Measurements from ENCODE around the gene RIPPLY3.
A peak's percentile ranks its signal among the peaks of the same experiment; 100 is the strongest.
"Not testable (repeated sequence)": the region's sequence is repeated elsewhere in the genome, so short reads cannot be mapped to it uniquely, and the experiment has no call there.

Gene RIPPLY3

DNA sequence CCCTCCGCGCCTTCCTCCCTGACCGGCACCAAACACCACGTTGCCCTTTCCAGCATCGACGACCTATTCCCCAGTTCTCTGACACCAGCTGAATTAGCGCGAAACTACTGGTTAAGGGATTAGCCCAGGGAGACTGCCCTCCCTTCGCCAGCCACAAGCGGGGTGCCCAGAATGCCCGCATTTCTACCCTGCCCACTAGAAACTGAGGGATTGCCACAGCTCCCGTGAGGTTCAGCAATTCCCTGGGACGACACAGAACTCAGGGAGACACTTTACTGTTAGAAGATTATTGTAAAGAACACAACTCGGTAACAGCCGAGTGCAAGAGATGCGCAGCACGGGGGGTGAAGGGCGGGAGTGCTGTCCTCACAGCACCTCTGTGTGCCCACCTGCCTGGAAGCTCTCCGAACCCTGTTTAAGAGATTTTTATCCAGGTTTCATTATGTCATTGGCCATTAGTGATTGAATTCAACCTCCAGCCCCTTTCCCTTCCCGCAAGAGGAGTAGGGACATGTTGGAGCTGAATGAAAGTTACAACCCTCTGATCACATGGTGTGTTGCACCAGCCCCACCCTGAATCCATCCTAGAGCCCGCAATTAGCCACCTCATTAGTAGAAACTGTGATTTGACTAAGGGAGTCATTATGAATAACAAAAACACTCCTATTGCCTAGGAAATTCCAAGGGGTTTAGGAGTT, 15.8 kb upstream of the RIPPLY3 start:
- peak overlapping the region; percentile 54 for H3K4me3 ChIP-seq (ENCODE audit: insufficient read length, low read depth)
- H3K27me3 ChIP-seq (ENCODE audit: insufficient read depth, insufficient read length), result peaks cover 4% of the 10 kb centered on the region
- 0 out of 2 replicates have a peak, but pooled peaks cover 4% of the 10 kb centered on the region for H3K9me3 ChIP-seq (ENCODE audit: insufficient read depth, low read length)
- DNase-seq (ENCODE audit: low read depth, low spot score), result no peak
- TF ChIP-seq YY1 (IDR thresholded peaks at IDR 0.05; ENCODE audit: insufficient read depth, insufficient read length), result no peak
- H3K4me1 ChIP-seq (ENCODE audit: insufficient read depth, insufficient read length), result peaks cover 6% of the 10 kb centered on the region
- no peaks in the 10 kb centered on the region for H3K36me3 ChIP-seq (ENCODE audit: insufficient read depth, insufficient read length, low read length)
- H3K9ac ChIP-seq (ENCODE audit: insufficient read length, low read depth), result peak overlapping the region; percentile 87

DNA sequence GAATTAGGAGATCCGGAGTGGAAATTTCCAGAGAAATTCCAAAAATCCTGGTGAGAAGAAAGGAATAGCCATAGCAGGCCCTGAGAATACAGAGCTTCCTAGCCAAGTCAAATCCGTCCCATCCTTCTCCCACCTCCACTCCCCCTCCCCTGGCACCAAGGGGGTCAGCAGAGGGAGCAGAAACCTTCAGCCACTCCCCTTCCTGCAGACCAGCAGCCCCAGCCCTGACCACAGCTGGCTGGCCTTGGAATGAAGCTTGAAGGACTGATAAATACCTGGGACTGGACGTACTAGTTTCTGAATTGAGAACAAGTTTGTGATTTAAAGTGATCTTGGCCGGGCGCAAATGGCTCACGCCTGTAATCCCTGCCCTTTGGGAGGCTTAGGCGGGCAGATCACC, 13.8 kb upstream of the RIPPLY3 start:
- no peak for TF ChIP-seq ZNF274 (IDR thresholded peaks at IDR 0.05; ENCODE audit: low read depth, low read length)
- no peak for DNase-seq (ENCODE audit: low read depth, low spot score)
- H3K9ac ChIP-seq (ENCODE audit: insufficient read length, low read depth), result no peak overlapping the region

DNA sequence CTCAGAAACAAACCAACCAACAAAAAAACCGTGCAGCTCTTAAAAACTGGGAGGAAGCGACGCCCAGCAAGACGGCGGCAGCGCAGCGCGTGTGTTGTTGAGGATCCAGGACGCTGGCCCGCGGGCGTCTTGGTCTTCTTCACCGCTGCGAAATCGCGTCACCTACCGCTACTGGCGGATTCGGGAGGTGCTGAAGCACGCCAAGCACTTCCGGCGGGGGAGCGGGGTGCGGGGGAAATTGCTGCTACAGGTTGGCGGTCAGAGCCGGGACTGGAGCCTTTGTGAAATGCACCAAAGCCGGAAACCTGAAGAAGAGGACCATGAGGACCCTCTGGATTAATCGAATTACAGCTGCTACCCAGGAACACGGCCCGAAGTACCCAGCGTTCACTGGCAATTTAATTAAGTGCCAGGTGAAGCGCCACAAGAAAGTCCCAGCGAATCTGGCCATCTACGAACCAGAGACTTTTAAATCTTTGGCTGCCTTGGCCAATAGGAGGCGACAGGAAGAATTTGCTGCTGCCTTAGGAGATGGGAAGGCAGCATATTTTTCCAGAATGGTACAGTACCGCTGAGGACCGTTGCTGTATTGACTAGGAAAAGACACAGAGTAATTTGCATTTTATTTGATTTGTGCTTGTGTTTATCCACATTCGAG, 11.9 kb upstream of the RIPPLY3 start:
- Histone ChIP-seq H3K36me3 (ENCODE audit: insufficient read depth, insufficient read length, low read length) (no peaks in the 10 kb centered on the region), H3K4me3 (ENCODE audit: insufficient read length, low read depth) (no peak overlapping the region)
- TF ChIP-seq ZNF274 (IDR thresholded peaks at IDR 0.05; ENCODE audit: low read depth, low read length) (no peak), SUZ12 (IDR thresholded peaks at IDR 0.05; ENCODE audit: extremely low read depth, insufficient read depth, insufficient read length) (no peak), YY1 (IDR thresholded peaks at IDR 0.05; ENCODE audit: insufficient read depth, insufficient read length) (no peak)

More for the DNA sequence above, 13.8 kb upstream of the RIPPLY3 start:
- Histone ChIP-seq H3K36me3 (ENCODE audit: insufficient read depth, insufficient read length, low read length) (no peaks in the 10 kb centered on the region), H3K4me3 (ENCODE audit: insufficient read length, low read depth) (no peak overlapping the region), H3K4me1 (ENCODE audit: insufficient read depth, insufficient read length) (peaks cover 6% of the 10 kb centered on the region), H3K9me3 (ENCODE audit: insufficient read depth, low read length) (no peaks in the 10 kb centered on the region), H3K27me3 (ENCODE audit: insufficient read depth, insufficient read length) (peaks cover 4% of the 10 kb centered on the region)

DNA sequence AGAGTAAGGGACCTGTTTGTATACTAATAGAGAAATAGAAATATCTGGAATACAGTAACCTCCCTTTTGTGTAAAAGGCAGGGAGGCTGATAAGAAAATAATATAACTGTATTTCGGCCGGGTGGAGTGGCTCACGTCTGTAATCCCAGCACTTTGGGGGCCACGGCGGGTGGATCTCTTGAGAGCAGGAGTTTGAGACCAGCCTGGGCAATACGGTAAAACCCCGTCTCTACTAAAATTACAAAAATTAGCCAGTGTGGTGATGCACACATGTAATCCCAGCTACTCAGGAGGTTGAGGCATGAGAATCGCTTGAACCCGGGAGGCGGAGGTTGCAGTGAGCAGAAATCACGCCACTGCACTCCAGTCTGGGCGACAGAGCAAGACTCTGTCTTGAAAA, 11.2 kb upstream of the RIPPLY3 start:
- not testable (repeated sequence) for H3K4me3 ChIP-seq (ENCODE audit: insufficient read length, low read depth)

More for the DNA sequence above, 11.9 kb upstream of the RIPPLY3 start:
- H3K4me1 ChIP-seq (ENCODE audit: insufficient read depth, insufficient read length), result peaks cover 6% of the 10 kb centered on the region
- H3K27me3 ChIP-seq (ENCODE audit: insufficient read depth, insufficient read length), result peaks cover 4% of the 10 kb centered on the region
- H3K9me3 ChIP-seq (ENCODE audit: insufficient read depth, low read length), result no peaks in the 10 kb centered on the region
- DNase-seq (ENCODE audit: low read depth, low spot score), result no peak
- no peak overlapping the region for H3K9ac ChIP-seq (ENCODE audit: insufficient read length, low read depth)

DNA sequence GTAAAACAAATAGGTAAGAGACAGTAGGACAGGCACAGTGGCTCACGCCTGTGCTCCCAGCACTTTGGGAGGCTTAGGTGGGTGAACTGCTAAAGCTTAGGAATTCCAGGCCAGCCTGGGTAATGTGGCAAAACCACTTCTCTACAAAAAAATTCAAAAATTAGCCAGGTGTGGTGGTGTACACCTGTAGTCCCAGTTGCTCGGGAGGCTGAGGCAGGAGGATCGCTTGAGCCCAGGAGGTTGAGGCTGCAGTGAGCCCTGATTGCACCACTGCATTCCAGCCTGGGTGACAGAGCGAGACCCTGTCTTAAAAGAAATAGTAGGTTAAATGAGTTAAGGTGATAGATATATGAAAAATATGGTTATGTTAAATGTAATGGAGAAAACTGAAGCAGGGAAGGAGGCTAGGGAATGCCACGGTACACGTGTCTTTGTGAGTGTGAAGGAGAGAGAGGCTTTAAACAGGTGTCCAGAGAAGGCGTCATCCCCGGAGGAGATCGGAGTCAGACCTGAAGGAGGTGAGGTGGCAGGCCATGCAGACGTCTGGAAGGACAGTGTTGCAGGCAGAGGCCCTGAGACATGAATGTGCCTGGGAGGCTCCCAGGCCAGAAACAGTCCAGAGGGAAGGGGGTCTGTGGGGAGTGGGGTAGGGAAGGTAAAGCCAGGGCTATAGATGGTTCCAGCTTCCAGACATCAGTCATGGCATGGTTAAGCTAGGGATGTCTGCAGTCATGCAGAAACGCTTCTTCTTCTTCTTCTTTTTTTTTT, 7.2 kb upstream of the RIPPLY3 start:
- no peaks in the 10 kb centered on the region for H3K36me3 ChIP-seq (ENCODE audit: insufficient read depth, insufficient read length, low read length)
- no peaks in the 10 kb centered on the region for H3K9me3 ChIP-seq (ENCODE audit: insufficient read depth, low read length)
- no peak overlapping the region for H3K9ac ChIP-seq (ENCODE audit: insufficient read length, low read depth)
- no peaks in the 10 kb centered on the region for H3K4me1 ChIP-seq (ENCODE audit: insufficient read depth, insufficient read length)
- H3K4me3 ChIP-seq (ENCODE audit: insufficient read length, low read depth), result no peak overlapping the region
- TF ChIP-seq YY1 (IDR thresholded peaks at IDR 0.05; ENCODE audit: insufficient read depth, insufficient read length), result no peak
- no peak for TF ChIP-seq SUZ12 (IDR thresholded peaks at IDR 0.05; ENCODE audit: extremely low read depth, insufficient read depth, insufficient read length)
- TF ChIP-seq ZNF274 (IDR thresholded peaks at IDR 0.05; ENCODE audit: low read depth, low read length), result no peak
- DNase-seq (ENCODE audit: low read depth, low spot score), result no peak
- peaks cover 3% of the 10 kb centered on the region for H3K27me3 ChIP-seq (ENCODE audit: insufficient read depth, insufficient read length)

More for the DNA sequence above, 11.2 kb upstream of the RIPPLY3 start:
- not testable (repeated sequence) for H3K36me3 ChIP-seq (ENCODE audit: insufficient read depth, insufficient read length, low read length); H3K9me3 ChIP-seq (ENCODE audit: insufficient read depth, low read length); DNase-seq (ENCODE audit: low read depth, low spot score); H3K9ac ChIP-seq (ENCODE audit: insufficient read length, low read depth); H3K4me1 ChIP-seq (ENCODE audit: insufficient read depth, insufficient read length); H3K27me3 ChIP-seq (ENCODE audit: insufficient read depth, insufficient read length)

DNA sequence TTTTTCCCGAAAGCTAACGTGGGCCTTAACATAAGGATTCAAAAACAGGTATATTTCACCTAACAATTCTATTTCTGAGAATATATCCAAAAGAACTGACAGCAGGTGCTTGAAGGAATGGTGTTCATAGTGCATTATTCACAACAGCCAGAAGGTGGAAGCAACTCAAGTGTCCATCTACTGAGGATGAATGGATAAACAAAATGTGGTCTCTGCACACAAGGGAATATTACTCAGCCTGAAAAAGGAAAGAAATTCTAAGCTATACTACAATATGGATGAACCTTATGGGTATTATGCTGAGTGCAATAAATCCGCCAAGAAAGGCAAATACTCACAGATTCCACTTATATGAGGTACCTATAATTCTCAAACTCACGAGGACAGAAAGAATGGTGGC, 6.1 kb upstream of the RIPPLY3 start:
- H3K4me1 ChIP-seq (ENCODE audit: insufficient read depth, insufficient read length), result no peaks in the 10 kb centered on the region
- H3K36me3 ChIP-seq (ENCODE audit: insufficient read depth, insufficient read length, low read length), result no peaks in the 10 kb centered on the region
- TF ChIP-seq YY1 (IDR thresholded peaks at IDR 0.05; ENCODE audit: insufficient read depth, insufficient read length) (no peak), SUZ12 (IDR thresholded peaks at IDR 0.05; ENCODE audit: extremely low read depth, insufficient read depth, insufficient read length) (no peak), ZNF274 (IDR thresholded peaks at IDR 0.05; ENCODE audit: low read depth, low read length) (no peak)
- no peak overlapping the region for H3K9ac ChIP-seq (ENCODE audit: insufficient read length, low read depth)
- no peak for DNase-seq (ENCODE audit: low read depth, low spot score)
- no peaks in the 10 kb centered on the region for H3K9me3 ChIP-seq (ENCODE audit: insufficient read depth, low read length)
- no peak overlapping the region for H3K4me3 ChIP-seq (ENCODE audit: insufficient read length, low read depth)
- peaks cover 6% of the 10 kb centered on the region for H3K27me3 ChIP-seq (ENCODE audit: insufficient read depth, insufficient read length)

DNA sequence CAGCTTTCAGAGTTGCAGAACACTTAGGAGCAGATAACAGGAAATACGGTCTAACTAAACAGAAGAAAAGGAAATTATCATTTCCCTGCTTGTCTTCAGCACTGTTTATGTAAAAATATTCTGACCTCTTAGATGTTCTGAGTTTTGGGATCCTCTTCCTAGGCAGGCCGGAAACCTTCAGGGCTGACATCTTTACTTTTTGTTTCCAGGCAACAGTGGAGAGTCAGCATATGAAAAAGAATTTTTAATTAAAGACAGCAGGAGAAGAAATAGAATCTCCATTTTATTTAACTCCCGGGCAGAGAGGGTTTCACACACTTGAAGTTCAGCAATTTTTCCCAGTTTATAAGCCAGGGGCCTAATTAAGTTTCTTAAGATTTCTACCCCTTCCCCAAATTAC, 5.1 kb upstream of the RIPPLY3 start:
- no peaks in the 10 kb centered on the region for H3K36me3 ChIP-seq (ENCODE audit: insufficient read depth, insufficient read length, low read length)
- DNase-seq (ENCODE audit: low read depth, low spot score), result no peak
- no peak overlapping the region for H3K4me3 ChIP-seq (ENCODE audit: insufficient read length, low read depth)
- H3K9ac ChIP-seq (ENCODE audit: insufficient read length, low read depth), result no peak overlapping the region
- no peak for TF ChIP-seq SUZ12 (IDR thresholded peaks at IDR 0.05; ENCODE audit: extremely low read depth, insufficient read depth, insufficient read length)
- no peak for TF ChIP-seq ZNF274 (IDR thresholded peaks at IDR 0.05; ENCODE audit: low read depth, low read length)
- TF ChIP-seq YY1 (IDR thresholded peaks at IDR 0.05; ENCODE audit: insufficient read depth, insufficient read length), result no peak
- H3K27me3 ChIP-seq (ENCODE audit: insufficient read depth, insufficient read length), result peaks cover 16% of the 10 kb centered on the region
- peaks cover 2% of the 10 kb centered on the region for H3K4me1 ChIP-seq (ENCODE audit: insufficient read depth, insufficient read length)
- H3K9me3 ChIP-seq (ENCODE audit: insufficient read depth, low read length), result no peaks in the 10 kb centered on the region

DNA sequence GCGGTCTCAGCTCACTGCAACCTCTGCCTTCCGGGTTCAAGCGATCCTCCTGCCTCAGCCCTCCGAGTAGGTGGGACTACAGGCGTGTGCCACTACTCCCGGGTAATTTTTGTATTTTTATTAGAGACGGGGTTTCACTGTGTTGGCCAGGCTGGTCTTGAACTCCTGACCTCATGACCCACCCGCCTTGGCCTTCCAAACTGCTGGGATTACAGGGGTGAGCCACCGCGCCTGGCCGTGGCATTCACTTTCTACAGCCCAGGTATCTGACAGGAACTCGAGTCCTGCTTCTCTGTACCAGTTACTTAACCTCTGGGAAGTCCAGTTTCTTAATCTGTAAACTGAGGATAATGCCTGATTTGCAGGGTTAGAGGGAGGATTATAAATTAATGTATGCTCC, 3.7 kb upstream of the RIPPLY3 start:
- not testable (repeated sequence) for DNase-seq (ENCODE audit: low read depth, low spot score); H3K4me1 ChIP-seq (ENCODE audit: insufficient read depth, insufficient read length); H3K4me3 ChIP-seq (ENCODE audit: insufficient read length, low read depth); H3K36me3 ChIP-seq (ENCODE audit: insufficient read depth, insufficient read length, low read length); H3K9ac ChIP-seq (ENCODE audit: insufficient read length, low read depth); H3K9me3 ChIP-seq (ENCODE audit: insufficient read depth, low read length)
- peaks cover 29% of the 10 kb centered on the region for H3K27me3 ChIP-seq (ENCODE audit: insufficient read depth, insufficient read length)

DNA sequence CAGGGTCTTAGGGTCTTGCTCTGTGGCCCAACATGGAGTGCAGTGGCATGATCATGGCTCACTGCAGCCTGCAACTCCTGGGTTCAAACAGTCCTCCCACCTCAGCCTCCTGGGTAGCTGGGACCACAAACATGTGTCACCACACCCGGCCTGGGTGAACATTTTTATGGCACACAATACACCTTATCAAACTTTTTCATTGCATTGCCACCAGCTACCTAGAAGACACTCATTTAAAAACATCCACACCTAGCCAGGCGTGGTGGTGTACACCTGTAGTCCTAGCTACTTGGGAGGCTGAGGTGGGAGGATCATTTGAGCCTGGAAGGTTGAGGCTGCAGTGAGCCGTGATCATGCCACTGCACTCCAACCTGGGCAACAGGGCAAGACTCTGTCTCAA, 2.6 kb upstream of the RIPPLY3 start:
- H3K36me3 ChIP-seq (ENCODE audit: insufficient read depth, insufficient read length, low read length); H3K4me1 ChIP-seq (ENCODE audit: insufficient read depth, insufficient read length); H3K9ac ChIP-seq (ENCODE audit: insufficient read length, low read depth); H3K4me3 ChIP-seq (ENCODE audit: insufficient read length, low read depth); H3K9me3 ChIP-seq (ENCODE audit: insufficient read depth, low read length); DNase-seq (ENCODE audit: low read depth, low spot score): not testable (repeated sequence)
- H3K27me3 ChIP-seq (ENCODE audit: insufficient read depth, insufficient read length), result peaks cover 39% of the 10 kb centered on the region
